NCI-H128 (cell line): Measurements from ENCODE around the gene LRRN1.
A peak's percentile ranks its signal among the peaks of the same experiment; 100 is the strongest.

Experiments
- DNase-seq: peaks from one replicate; lab custom pipeline; 2025; ENCODE audit not compliant: unreplicated experiment; lab: John Stamatoyannopoulos, UW

Gene LRRN1

GRCh38 chr3:3799173-3800079 lies at the start of gene LRRN1:
LRRN1 (plus strand) TSS chr3:3799431; CDS start chr3:3844642, 45,211 bp downstream.
- DNase-seq: peak; percentile 57

GRCh38 chr3:3753416-3753815 lies 45.8 kb upstream of the LRRN1 start:
- DNase-seq: no peak

GRCh38 chr3:3765661-3766060 lies 33.6 kb upstream of the LRRN1 start:
- DNase-seq: no peak

GRCh38 chr3:3766140-3766539 lies 33.1 kb upstream of the LRRN1 start:
- DNase-seq: no peak

- DNase-seq: no peak
These were observed 28.1 kb upstream of the LRRN1 start for GRCh38 chr3:3771094-3771493.

- DNase-seq: no peak
These were observed 27.7 kb upstream of the LRRN1 start for GRCh38 chr3:3771567-3771966.

- no peak for DNase-seq
These were observed 26.9 kb upstream of the LRRN1 start for GRCh38 chr3:3772338-3772737.

- DNase-seq: no peak
These were observed 26.3 kb upstream of the LRRN1 start for GRCh38 chr3:3772920-3773319.

GRCh38 chr3:3776607-3777006 lies 22.6 kb upstream of the LRRN1 start:
- no peak for DNase-seq

GRCh38 chr3:3778216-3778615 lies 21.0 kb upstream of the LRRN1 start:
- no peak for DNase-seq

- no peak for DNase-seq
These were observed 20.5 kb upstream of the LRRN1 start for GRCh38 chr3:3778641-3779270.

GRCh38 chr3:3782457-3782856 lies 16.8 kb upstream of the LRRN1 start:
- no peak for DNase-seq

GRCh38 chr3:3783210-3783609 lies 16.0 kb upstream of the LRRN1 start:
- no peak for DNase-seq

- no peak for DNase-seq
These were observed 15.5 kb upstream of the LRRN1 start for GRCh38 chr3:3783696-3784095.

- no peak for DNase-seq
These were observed 6.8 kb upstream of the LRRN1 start for GRCh38 chr3:3792391-3792790.

GRCh38 chr3:3798631-3799113 lies 559 bp upstream of the LRRN1 start:
- no peak for DNase-seq

- DNase-seq: no peak
These were observed 837 bp downstream of the LRRN1 start for GRCh38 chr3:3800080-3800455.

GRCh38 chr3:3800685-3801493 lies 1.7 kb downstream of the LRRN1 start:
- no peak for DNase-seq

- DNase-seq: no peak
These were observed 2.2 kb downstream of the LRRN1 start for GRCh38 chr3:3801494-3801841.

- DNase-seq: no peak
These were observed 2.8 kb downstream of the LRRN1 start for GRCh38 chr3:3802046-3802445.

GRCh38 chr3:3804560-3804959 lies 5.3 kb downstream of the LRRN1 start:
- DNase-seq: no peak

GRCh38 chr3:3806092-3806491 lies 6.9 kb downstream of the LRRN1 start:
- DNase-seq: no peak
